ENCODE data around the gene CCR3. TPM values are rescaled to one million over a fixed set of nuclear protein-coding genes. Genes with fewer than 3 reads are reported as not detected.

The CCR3 gene
- total and polyA plus RNA-seq, 8 donors, result 0.22 TPM; not detected in 7

DNA sequence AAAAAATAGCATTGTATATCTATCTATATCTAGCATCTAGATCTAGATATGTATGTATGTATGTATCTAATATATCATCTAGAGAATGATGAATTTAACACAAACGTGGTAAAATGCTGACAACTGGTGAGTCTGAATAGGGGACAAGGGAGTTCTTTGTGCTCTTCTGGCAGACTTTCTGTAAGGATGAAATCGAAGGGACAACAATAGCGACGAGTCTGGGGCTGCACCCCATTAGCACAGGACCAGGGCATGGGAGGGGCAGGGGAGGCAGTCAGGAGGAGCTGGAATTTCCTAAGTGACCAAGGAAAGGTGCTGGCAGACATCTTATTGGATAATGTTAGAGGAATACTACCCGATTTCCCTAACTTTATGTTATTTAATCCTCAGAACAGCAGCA is 42.0 kb upstream of the CCR3 start:
- H3K4me1 ChIP-seq, result no peaks in the 10 kb centered on the region
- 45 to 49% methylated on average over 5 of the region's 5 CpGs for WGBS, 2 donors
- ATAC-seq (no peak), DNase-seq (no peak), FAIRE-seq (no peak)
- no peaks in the 10 kb centered on the region for H3K9me3 ChIP-seq
- no peaks in the 10 kb centered on the region for H3K27me3 ChIP-seq
- TF ChIP-seq, protein P1, sequence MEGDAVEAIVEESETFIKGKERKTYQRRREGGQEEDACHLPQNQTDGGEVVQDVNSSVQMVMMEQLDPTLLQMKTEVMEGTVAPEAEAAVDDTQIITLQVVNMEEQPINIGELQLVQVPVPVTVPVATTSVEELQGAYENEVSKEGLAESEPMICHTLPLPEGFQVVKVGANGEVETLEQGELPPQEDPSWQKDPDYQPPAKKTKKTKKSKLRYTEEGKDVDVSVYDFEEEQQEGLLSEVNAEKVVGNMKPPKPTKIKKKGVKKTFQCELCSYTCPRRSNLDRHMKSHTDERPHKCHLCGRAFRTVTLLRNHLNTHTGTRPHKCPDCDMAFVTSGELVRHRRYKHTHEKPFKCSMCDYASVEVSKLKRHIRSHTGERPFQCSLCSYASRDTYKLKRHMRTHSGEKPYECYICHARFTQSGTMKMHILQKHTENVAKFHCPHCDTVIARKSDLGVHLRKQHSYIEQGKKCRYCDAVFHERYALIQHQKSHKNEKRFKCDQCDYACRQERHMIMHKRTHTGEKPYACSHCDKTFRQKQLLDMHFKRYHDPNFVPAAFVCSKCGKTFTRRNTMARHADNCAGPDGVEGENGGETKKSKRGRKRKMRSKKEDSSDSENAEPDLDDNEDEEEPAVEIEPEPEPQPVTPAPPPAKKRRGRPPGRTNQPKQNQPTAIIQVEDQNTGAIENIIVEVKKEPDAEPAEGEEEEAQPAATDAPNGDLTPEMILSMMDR (IDR thresholded peaks at IDR 0.05), result no peak
- H3K4me3 ChIP-seq, result no peak overlapping the region
- H3K27ac ChIP-seq, result no peak overlapping the region
- no peaks in the 10 kb centered on the region for H3K36me3 ChIP-seq
- intact Hi-C loops (cut with DNase I), result no loop called here

GRCh38 chr3:46200790-46201189 is 41.5 kb upstream of the CCR3 start:
- Histone ChIP-seq H3K27ac (no peak overlapping the region), H3K27me3 (no peaks in the 10 kb centered on the region), H3K9me3 (no peaks in the 10 kb centered on the region), H3K4me1 (no peaks in the 10 kb centered on the region), H3K36me3 (no peaks in the 10 kb centered on the region), H3K4me3 (no peak overlapping the region)
- intact Hi-C loops (cut with DNase I), result no loop called here
- FAIRE-seq, result no peak
- ATAC-seq, result no peak
- no peak for DNase-seq
- TF ChIP-seq, protein P1 (IDR thresholded peaks at IDR 0.05), result no peak
- WGBS, 2 donors, result 19 to 54% methylated on average over 1 of the region's 1 CpG

DNA sequence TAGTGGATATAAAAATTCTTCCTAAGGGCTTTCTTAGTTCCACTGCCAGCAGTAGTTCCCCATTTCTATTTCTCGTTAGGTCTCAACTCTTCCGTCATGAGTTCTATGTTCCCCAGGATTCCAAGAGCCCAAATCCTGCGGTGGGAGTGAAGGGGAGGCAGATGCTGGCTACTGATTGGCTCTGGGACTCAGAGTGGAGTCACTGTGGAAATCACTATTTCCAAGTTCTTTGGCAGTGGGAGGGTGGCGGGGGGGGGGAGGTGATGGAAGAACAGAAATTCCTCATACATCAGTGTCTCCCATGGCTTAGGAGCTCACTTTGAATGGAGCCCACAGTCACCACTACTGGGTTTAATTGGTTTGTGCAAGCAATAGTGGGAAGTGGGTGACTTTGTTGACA is 39.7 kb upstream of the CCR3 start:
- no peak overlapping the region for H3K4me3 ChIP-seq
- no peak for ATAC-seq
- TF ChIP-seq, protein P1 (IDR thresholded peaks at IDR 0.05), result no peak
- no peak for FAIRE-seq
- no peaks in the 10 kb centered on the region for H3K9me3 ChIP-seq
- WGBS, 2 donors, result 78 to 85% methylated on average over 4 of the region's 4 CpGs
- no peaks in the 10 kb centered on the region for H3K27me3 ChIP-seq
- no peak overlapping the region for H3K27ac ChIP-seq
- H3K4me1 ChIP-seq, result no peaks in the 10 kb centered on the region
- no peaks in the 10 kb centered on the region for H3K36me3 ChIP-seq
- DNase-seq, result no peak
- intact Hi-C loops (cut with DNase I), result no loop called here

- no peak for FAIRE-seq
- no peak for ATAC-seq
- TF ChIP-seq, protein P1 (IDR thresholded peaks at IDR 0.05), result no peak
- H3K27ac ChIP-seq, result no peak overlapping the region
- H3K9me3 ChIP-seq, result no peaks in the 10 kb centered on the region
- no peak overlapping the region for H3K4me3 ChIP-seq
- no peak for DNase-seq
- intact Hi-C loops (cut with DNase I), result no loop called here
- 87 to 90% methylated on average over 12 of the region's 12 CpGs for WGBS, 2 donors
- no peaks in the 10 kb centered on the region for H3K36me3 ChIP-seq
- no peaks in the 10 kb centered on the region for H3K27me3 ChIP-seq
- no peaks in the 10 kb centered on the region for H3K4me1 ChIP-seq
Observed at GRCh38 chr3:46203681-46204080, 38.6 kb upstream of the CCR3 start.

DNA sequence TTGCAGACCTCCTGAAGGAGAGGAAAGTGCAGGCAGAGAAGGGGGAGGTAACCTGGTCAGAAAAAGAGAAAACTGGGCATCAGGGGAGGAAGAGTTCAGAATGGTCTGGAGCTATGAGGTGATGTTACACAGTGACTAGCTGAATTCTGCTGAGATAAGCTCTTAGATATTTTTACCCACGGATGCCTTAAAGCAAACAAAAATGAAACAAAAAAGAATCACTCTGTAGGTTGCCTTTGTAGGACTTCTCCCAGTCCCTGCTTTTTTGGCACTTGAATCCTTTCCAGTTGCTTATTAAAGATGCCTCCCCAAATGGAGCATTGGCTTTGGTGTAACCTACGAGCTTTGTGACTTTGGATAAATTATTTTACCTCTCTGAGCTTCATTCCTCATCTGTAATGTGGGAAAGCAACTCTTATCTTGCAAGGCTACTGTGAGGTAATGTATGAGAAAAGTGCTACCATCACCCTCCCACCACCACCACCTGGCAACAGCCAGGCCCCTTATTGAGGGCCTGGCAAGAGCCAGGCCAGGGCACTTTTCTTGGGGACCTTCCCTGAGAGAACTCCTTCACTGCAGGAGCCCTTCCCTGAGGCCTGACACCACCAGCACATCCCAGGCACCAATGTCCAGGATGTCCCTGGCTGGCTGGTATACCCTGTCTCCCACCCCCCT is 36.8 kb upstream of the CCR3 start:
- Histone ChIP-seq H3K4me3 (peak overlapping the region in 1 of 4 donors; percentile 18), H3K27ac (no peak overlapping the region), H3K27me3 (no peaks in the 10 kb centered on the region), H3K4me1 (no peaks in the 10 kb centered on the region), H3K36me3 (no peaks in the 10 kb centered on the region), H3K9me3 (no peaks in the 10 kb centered on the region)
- ATAC-seq (no peak), DNase-seq (no peak), FAIRE-seq (no peak)
- WGBS, 2 donors, result 55 to 59% methylated on average over 2 of the region's 2 CpGs
- TF ChIP-seq, protein P1 (IDR thresholded peaks at IDR 0.05), result no peak
- intact Hi-C loops (cut with DNase I), result no loop called here

Measured in pancreas (tissue), 10 donors.